GM12892 (cell line): Measurements from ENCODE around the gene HSP90B1.

Experiments
- DNase-seq: peaks from one replicate; pipeline ENCODE4 v3.0.0; 2011; ENCODE audit not compliant: insufficient read length
- FAIRE-seq: peaks from 2 replicates; lab custom pipeline; 2011; peaks lifted over from hg19 to GRCh38; lab: Jason Lieb, UNC
- POLR2A ChIP-seq: IDR thresholded peaks from 2 replicates; pipeline ENCODE4 v1.6.1; 2011; ENCODE audit warnings: low read depth, low read length, control low read depth
- POLR2AphosphoS5 ChIP-seq: IDR thresholded peaks from 2 replicates; pipeline ENCODE4 v1.6.1; 2011; ENCODE audit warnings: low read depth, low read length, control low read depth
- TAF1 ChIP-seq: IDR thresholded peaks from 2 replicates; pipeline ENCODE4 v1.6.1; 2011; ENCODE audit warnings: low read depth, mild to moderate bottlenecking, control low read depth, low read length, borderline replicate concordance

Gene HSP90B1

GRCh38 chr12:103908246-103908541 is 22.0 kb upstream of the HSP90B1 start:
- FAIRE-seq = no peak

GRCh38 chr12:103908877-103909276 is 21.3 kb upstream of the HSP90B1 start:
- FAIRE-seq (no peak), DNase-seq (no peak)
- no peak for TF ChIP-seq TAF1
- TF ChIP-seq POLR2A = no peak
- TF ChIP-seq POLR2AphosphoS5 = no peak

More at GRCh38 chr12:103908246-103908541, 22.0 kb upstream of the HSP90B1 start:
- no peak for DNase-seq
- no peak for TF ChIP-seq TAF1
- 0 out of 2 replicates have a peak, but pooled peaks have one; percentile 41 for TF ChIP-seq POLR2AphosphoS5
- no peak; the same call in 1 of the 2 replicates for TF ChIP-seq POLR2A

GRCh38 chr12:103909811-103910210 is 20.4 kb upstream of the HSP90B1 start:
- no peak for TF ChIP-seq POLR2A
- no peak for TF ChIP-seq TAF1
- no peak for TF ChIP-seq POLR2AphosphoS5
- FAIRE-seq (no peak), DNase-seq (no peak)

- FAIRE-seq (no peak), DNase-seq (no peak)
- TF ChIP-seq POLR2A = no peak
- TF ChIP-seq POLR2AphosphoS5 = no peak
- no peak for TF ChIP-seq TAF1
Measured at GRCh38 chr12:103912069-103912468, 18.1 kb upstream of the HSP90B1 start.

- FAIRE-seq = no peak
- DNase-seq = no peak
- no peak for TF ChIP-seq TAF1
- no peak for TF ChIP-seq POLR2AphosphoS5
- no peak for TF ChIP-seq POLR2A
Measured at GRCh38 chr12:103913100-103913499, 17.1 kb upstream of the HSP90B1 start.

GRCh38 chr12:103915306-103915705 is 14.9 kb upstream of the HSP90B1 start:
- DNase-seq = no peak
- no peak for FAIRE-seq
- no peak for TF ChIP-seq POLR2A
- no peak for TF ChIP-seq TAF1
- TF ChIP-seq POLR2AphosphoS5 = no peak

GRCh38 chr12:103917873-103918272 is 12.3 kb upstream of the HSP90B1 start:
- FAIRE-seq (no peak), DNase-seq (no peak)
- TF ChIP-seq POLR2A = no peak
- no peak for TF ChIP-seq TAF1
- TF ChIP-seq POLR2AphosphoS5 = no peak

GRCh38 chr12:103924761-103925641 is 5.2 kb upstream of the HSP90B1 start:
- FAIRE-seq (peak; percentile 98), DNase-seq (peak; percentile 17)
- TF ChIP-seq POLR2A (peak; percentile 96), POLR2AphosphoS5 (peak; percentile 95), TAF1 (peak; percentile 87; the same call in 1 of the 2 replicates)

- no peak for DNase-seq
Measured at GRCh38 chr12:103928682-103929045, 1.5 kb upstream of the HSP90B1 start.

GRCh38 chr12:103929046-103929783 is 995 bp upstream of the HSP90B1 start:
- DNase-seq = peak; percentile 46
- FAIRE-seq = peak; percentile 88
- TF ChIP-seq TAF1 = peak; percentile 15; the same call in 1 of the 2 replicates
- TF ChIP-seq POLR2A = peak; percentile 61
- peak; percentile 80 for TF ChIP-seq POLR2AphosphoS5

More at GRCh38 chr12:103928682-103929045, 1.5 kb upstream of the HSP90B1 start:
- FAIRE-seq = no peak
- TF ChIP-seq POLR2AphosphoS5 (no peak), TAF1 (no peak), POLR2A (no peak)

GRCh38 chr12:103929784-103930033 is 501 bp upstream of the HSP90B1 start:
- no peak for TF ChIP-seq POLR2A
- no peak for TF ChIP-seq POLR2AphosphoS5
- no peak for TF ChIP-seq TAF1
- DNase-seq = no peak
- FAIRE-seq = no peak
